Measurements from ENCODE around the gene SDR42E2.

DNA sequence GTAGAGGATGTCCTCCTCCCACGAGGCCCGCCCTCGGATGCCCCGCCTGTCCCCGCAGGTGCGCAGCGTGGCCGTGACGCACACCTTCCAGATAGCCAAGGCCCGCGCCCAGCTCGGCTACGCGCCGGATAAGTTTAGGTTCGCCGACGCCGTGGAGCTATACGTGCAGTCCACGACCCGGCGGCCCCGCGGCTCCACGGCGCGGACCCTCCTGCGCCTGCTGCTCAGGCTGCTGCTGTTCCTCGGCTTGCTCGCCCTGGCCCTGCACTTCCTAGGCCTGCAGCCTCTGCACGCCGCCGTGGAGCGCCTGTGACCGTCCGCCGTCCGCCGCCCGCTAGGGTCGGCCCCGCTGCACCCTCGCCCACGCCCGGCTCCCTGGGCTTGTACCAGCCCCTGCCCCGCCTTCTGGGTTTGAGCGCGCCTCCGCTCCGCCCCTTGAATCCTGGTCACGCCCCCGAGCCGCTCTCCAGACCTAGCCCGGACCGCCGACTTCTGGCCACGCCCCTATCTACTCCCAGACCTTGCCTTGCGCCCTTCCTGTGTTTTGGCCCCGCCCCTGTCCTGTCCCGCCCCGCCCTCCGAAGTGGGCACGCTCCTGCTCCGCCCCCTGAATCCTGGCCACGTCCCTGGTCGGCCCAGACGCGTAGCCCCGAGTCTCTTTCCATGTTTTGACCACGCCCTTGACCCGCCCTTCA lies 27.9 kb downstream of the SDR42E2 start:
- TF ChIP-seq, protein P1, sequence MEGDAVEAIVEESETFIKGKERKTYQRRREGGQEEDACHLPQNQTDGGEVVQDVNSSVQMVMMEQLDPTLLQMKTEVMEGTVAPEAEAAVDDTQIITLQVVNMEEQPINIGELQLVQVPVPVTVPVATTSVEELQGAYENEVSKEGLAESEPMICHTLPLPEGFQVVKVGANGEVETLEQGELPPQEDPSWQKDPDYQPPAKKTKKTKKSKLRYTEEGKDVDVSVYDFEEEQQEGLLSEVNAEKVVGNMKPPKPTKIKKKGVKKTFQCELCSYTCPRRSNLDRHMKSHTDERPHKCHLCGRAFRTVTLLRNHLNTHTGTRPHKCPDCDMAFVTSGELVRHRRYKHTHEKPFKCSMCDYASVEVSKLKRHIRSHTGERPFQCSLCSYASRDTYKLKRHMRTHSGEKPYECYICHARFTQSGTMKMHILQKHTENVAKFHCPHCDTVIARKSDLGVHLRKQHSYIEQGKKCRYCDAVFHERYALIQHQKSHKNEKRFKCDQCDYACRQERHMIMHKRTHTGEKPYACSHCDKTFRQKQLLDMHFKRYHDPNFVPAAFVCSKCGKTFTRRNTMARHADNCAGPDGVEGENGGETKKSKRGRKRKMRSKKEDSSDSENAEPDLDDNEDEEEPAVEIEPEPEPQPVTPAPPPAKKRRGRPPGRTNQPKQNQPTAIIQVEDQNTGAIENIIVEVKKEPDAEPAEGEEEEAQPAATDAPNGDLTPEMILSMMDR (conservative IDR thresholded peaks at IDR 0.05 in 1 of 2, IDR thresholded peaks at IDR 0.05 in 1 of 2; ENCODE audit: low read depth in 1 of 2, low read length in 2 of 2): no peak
- TF ChIP-seq EZH2 (IDR thresholded peaks at IDR 0.05; ENCODE audit: low read length, missing control alignments): no peak

Measured in fibroblast of lung (primary cell).